Stimulated activated CD8-positive, alpha-beta memory T cell treated with anti-CD3 and anti-CD28 coated beads, Interleukin-2, amount 100 ng/mL, for 48 hours (primary cell): Measurements from ENCODE around the gene INTS14.
A peak's percentile ranks its signal among the peaks of the same experiment; 100 is the strongest.

Experiments used
- DNase-seq, 2 donors: peaks; one replicate each; pipeline ENCODE4 v3.0.0-alpha.2; 2020; ENCODE audit warnings: low read depth in 2 of 2

The INTS14 gene

DNA sequence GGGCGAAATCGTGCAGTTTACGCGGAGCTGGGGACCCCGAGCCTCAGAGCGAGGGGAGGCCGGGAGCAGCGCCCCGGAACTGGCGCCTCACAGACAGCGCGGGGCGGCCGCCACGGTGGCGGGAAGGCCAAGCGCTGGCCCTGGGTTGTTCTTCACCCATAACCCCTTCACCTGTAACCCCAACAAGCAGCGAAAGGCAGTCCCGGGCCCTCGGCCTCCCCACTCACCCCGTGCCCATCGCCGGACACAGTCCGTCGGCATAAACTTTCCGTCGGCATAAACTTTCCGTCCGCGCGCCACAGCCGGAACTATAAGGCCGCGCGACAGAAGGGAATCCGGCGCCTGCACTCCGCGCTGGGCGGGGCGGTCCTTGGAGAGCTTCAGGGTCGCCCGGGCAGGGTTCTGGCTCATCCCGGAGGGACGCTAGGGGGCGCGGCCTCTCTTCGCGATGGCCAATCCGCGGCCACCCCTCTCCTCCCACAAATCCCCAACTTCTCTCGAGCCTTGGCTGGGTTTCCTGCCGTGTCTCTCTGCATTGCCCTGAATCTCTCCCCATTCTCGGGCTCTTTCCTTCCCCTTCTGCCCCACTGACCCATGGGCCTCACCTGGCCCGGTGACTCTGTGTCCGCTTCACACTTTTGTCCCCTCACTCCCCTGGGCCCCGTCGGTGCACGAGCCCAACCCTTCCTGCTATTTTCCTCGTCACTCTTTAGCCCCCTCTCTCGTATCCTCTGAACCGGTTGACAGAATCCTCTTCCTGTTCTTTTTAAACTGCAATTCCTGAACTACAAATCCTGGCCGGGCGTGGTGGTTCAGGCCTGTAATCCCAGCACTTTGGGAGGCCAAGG is at the start of gene INTS14:
Gene INTS14 (minus strand): TSS at position 261 of the 848 bp plus-strand sequence. CDS start 3,751 bp downstream, outside the sequence.
- peak; percentile 96 to 98 for DNase-seq

GRCh38 chr15:65659502-65660052 is 48.6 kb upstream of the INTS14 start:
- DNase-seq = no peak

DNA sequence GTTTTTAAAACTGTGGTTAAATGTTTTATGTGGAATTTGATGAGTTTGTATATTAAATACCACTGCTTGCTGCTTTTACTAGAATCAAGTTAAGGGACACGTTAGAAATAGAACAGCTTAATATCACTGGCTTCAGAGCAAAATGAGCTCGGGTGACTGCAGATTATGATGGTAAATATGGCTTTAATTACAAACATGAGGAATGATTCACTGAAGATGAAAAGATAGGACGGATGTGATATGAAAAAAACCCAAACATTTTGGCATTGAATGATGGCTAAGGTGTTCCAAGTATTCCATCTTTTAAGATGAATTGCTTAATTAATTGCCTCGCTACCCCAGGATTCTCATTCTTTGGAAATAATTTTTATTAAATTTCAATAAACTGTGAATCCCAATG is 44.5 kb upstream of the INTS14 start:
- no peak for DNase-seq

DNA sequence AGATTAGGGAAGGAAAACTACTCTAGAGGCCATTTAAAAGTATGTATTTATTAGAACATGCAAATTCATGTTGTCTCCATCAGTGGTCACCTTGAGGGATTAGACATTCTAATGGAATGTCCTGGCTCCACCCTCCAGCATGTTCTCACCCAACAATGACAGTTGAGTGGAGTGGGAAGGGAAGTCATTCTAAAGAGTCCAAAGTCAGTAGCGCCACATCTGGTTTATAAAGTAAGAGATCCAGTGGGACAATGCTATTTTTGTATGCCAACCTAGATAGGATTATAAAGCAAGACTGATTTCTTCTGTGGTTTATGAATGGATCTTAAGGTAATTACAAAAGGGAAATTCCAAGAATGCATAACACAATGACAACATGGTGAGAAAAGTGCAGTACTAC is 44.1 kb upstream of the INTS14 start:
- no peak for DNase-seq

DNA sequence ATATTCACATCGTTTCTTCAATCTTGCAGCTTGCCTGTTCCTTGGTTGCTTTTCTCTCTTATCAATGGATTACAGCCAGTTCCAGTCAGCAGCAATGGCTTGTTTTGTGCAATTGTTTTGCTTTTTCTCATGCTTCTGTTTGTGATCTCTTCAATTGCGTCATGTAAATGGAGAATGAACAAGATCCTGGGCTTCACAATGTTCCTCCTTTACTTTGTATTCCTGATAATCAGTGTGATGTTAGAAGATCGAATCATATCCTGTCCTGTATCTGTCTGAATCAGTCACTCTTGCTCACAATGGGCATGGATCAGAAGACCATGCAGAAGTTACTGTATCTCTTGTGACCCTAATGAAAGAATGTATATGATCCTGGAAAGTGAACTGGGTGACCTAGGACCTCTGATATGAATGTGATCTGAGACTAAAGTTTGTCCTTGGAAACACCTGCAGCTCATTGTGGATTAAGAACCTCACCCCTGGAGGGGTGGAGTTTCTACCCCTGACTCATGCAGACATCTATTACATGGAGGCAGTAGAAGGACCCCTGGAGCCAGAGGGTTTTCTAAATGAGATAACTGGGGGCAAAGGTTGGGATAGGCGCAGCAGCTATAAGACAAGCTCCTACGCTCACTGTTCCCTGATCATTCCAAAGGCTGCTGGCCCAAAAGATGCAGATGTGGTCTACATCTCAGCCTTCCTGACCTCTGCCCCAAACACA is 43.0 kb upstream of the INTS14 start:
- no peak for DNase-seq

DNA sequence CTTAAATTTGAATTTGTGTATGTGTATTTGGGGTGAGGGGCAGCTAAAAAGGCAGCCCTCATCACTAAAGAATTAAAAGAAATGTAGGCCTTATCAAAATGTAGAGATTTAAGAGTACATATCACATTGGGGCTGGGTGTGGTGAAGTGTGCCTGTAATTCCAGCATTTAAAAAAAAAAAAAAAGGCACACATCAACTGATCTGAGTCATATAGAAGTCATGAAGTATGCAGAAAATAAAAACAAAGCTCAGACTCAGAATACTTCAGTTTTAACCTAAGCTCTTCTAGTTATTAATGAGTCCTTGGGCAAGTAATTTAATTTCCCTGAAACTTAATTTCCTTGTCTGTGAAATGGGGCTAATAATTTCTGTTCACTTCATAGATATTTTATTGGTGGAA is 42.4 kb upstream of the INTS14 start:
- DNase-seq = no peak

GRCh38 chr15:65651831-65652749 is 41.2 kb upstream of the INTS14 start:
- DNase-seq = no peak

- no peak for DNase-seq
Measured at GRCh38 chr15:65651042-65651322, 40.1 kb upstream of the INTS14 start.

GRCh38 chr15:65650312-65651041 is 39.5 kb upstream of the INTS14 start:
- no peak for DNase-seq

DNA sequence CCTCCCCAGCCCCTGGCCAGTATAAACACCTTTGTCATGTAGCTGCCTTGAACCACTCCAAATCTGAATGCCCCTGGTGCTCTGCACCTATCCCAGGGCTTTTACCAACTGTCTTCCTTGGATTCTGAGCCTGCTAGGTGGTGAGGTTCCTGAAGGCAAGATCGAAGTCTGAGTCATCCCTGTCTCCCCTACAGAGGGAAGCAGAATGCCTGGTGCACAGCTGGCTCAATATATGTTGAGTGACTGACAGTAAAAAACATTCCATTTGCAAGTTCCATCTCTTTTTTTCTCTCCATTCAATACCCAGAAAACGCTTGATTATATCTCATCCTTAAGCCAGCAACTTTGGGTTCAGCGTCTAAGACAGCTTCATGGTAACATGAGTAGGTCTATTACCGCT is 35.6 kb upstream of the INTS14 start:
- no peak for DNase-seq

- DNase-seq = no peak
Measured at GRCh38 chr15:65645392-65645791, 34.5 kb upstream of the INTS14 start.

- DNase-seq = no peak
Measured at GRCh38 chr15:65644282-65644681, 33.4 kb upstream of the INTS14 start.

DNA sequence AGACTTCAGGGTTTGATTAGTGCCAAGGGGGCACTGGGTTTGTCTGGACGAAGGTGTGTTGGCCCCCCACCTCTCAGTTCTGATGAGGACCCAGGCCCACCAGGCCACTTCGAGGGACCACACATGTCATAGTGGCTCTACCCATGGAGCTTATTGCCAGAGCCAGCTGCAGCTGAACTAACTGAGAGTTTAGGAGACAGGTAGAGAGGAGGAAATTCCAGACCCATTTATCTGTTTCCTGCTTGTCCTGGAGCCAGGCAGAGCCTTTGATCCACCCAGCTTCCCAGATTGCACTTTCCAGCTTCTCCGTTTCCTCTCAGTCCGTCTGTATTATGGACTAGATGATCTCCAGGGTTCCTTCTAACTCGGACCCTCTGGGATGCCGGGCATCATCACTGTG is 31.7 kb upstream of the INTS14 start:
- no peak for DNase-seq

DNA sequence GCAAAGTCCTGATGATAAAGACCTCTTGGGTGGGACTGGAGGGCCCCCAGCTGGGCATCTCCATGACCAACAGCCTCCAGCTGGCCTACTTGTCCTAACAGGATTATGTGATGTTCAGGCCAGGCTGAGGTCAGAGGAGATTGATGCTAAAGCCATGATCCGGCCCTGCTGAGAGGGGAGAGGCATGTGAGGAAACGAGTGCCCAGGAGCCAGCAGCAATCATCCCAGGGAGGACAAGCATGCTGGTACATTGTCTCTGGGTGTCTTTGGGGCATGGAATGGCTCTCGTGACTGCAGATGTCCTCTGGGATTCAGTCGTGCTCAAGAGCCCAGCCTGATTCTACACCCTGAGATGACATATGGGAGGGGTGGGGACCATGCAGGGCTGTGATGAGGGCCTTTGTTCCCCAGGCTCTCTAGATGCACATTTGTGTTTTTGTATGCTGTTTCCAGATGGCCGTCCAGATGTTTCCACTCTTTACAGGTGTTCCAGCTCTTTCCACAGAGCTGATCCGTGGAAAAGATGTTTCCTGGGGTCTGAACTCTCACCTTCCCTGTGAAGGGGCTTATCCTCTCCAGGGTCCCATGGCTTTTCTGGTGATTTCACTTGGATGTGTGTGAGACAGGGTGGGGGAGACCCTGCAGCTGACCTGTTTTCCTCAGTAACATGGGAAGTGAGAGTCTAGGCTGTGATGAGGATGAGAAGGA is 31.0 kb upstream of the INTS14 start:
- no peak for DNase-seq

GRCh38 chr15:65639509-65639908 is 28.6 kb upstream of the INTS14 start:
- DNase-seq = no peak

- DNase-seq = no peak
Measured at GRCh38 chr15:65638681-65639089, 27.8 kb upstream of the INTS14 start.

DNA sequence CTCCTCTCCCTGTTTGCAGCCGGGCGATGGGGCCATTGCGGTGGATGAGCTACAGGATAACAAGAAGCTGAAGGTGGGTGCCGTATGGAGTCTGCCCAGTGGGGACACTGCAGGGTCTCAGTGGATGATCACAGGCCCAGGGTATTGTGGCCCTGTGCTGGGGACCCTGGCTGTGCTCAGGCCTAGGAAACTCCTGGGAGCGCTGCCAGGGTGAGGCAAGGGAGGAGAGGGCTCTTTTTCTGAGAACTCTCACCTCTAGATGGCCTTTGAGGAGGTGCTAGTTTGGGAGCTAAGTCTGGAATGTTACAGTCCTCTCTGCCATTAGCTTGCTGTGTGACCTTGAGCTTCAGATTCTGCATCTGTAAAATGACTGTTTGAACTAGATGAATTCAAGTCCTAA is 27.2 kb upstream of the INTS14 start:
- no peak for DNase-seq

- no peak for DNase-seq
Measured at GRCh38 chr15:65634356-65634755, 23.4 kb upstream of the INTS14 start.

- no peak for DNase-seq
Measured at GRCh38 chr15:65633752-65634151, 22.8 kb upstream of the INTS14 start.

- DNase-seq = no peak
Measured at GRCh38 chr15:65632780-65633375, 21.9 kb upstream of the INTS14 start.
